HCT116 (cell line): Measurements from ENCODE around the gene CDAN1. TPM values are rescaled to one million over a fixed set of nuclear protein-coding genes. Genes with fewer than 3 reads are reported as not detected.

Experiments used
- ATAC-seq: fragments of 200-7000 bp; cut with Tn5 transposase; 2 replicates; pipeline ENCODE4 v1.9.1; 2020; ENCODE audit warnings: mild to moderate bottlenecking, moderate library complexity
- BruUV-seq: library from RNA; stranded (reverse); fragments of 400-500 nt; replicated peaks from 2 replicates; lab custom pipeline; 2021; lab: Mats Ljungman, UMichigan
- CTCF ChIA-PET: fragments of 300-600 bp; sonication (Branson Sonifier 250); formaldehyde crosslinking; loops from one replicate; lab custom pipeline; 2021; ENCODE audit warnings: antibody characterized with exemption; lab: Charles Lee
- POLR2A ChIA-PET: fragments of 300-600, 350-600 bp; sonication (Branson Sonifier 250); formaldehyde crosslinking; loops from one replicate; lab custom pipeline; 2021; ENCODE audit warnings: antibody characterized with exemption; lab: Charles Lee
- RAD21 ChIA-PET, 2 experiments: fragments of 300-600 bp; sonication (Branson Sonifier 250); formaldehyde crosslinking; loops; one replicate each; lab custom pipeline; 2023; ENCODE audit warnings: low total read pairs in 2 of 2; ENCODE audit not compliant: uncharacterized antibody in 2 of 2, unreplicated experiment in 2 of 2, low non-redundant PET in 1 of 2; lab: Charles Lee
- DNase-seq: peaks from one replicate; pipeline ENCODE4 v3.0.0-alpha.2; 2010; ENCODE audit warnings: low read depth, low spot score
- H2AFZ ChIP-seq: fragments of 200-600 bp; shearing (Covaris generic), sonication (generic); 2 replicates; pipeline ENCODE4 v1.6.1; 2017; ENCODE audit warnings: low read depth, mixed run types, mixed read lengths, antibody characterized with exemption, low read length; ENCODE audit not compliant: poor library complexity, severe bottlenecking
- H3K27ac ChIP-seq: 2 replicates; pipeline ENCODE4 v1.5.1; 2012; ENCODE audit warnings: low read depth, low read length
- H3K27me3 ChIP-seq: fragments of 200-600 bp; sonication (generic); 2 replicates; pipeline ENCODE4 v1.6.1; 2016; ENCODE audit warnings: mixed run types, low read length, mixed read lengths; ENCODE audit not compliant: insufficient read depth
- H3K36me3 ChIP-seq, 2 experiments: fragments of 200-500 bp in 1 of 2; fragments of 200-600 bp in 1 of 2; sonication (Bioruptor generic) in 1 of 2; sonication (generic) in 1 of 2; 2 replicates each; pipeline versions ENCODE4 v1.5.1 to v1.6.1; 2014 to 2016; ENCODE audit warnings: low read length in 2 of 2, inconsistent platforms in 1 of 2, mixed read lengths in 1 of 2, mixed run types in 1 of 2; ENCODE audit not compliant: insufficient read depth in 2 of 2, control insufficient read depth in 1 of 2
- H3K4me1 ChIP-seq, 2 experiments: fragments of 200-600 bp in 1 of 2; sonication (generic) in 1 of 2; 2 replicates each; pipeline versions ENCODE4 v1.5.1 to v1.6.1; 2012 to 2017; ENCODE audit warnings: low read length in 2 of 2, inconsistent platforms in 1 of 2, mild to moderate bottlenecking in 1 of 2, mixed read lengths in 1 of 2, mixed run types in 1 of 2, moderate library complexity in 1 of 2; ENCODE audit not compliant: insufficient read depth in 2 of 2, control insufficient read depth in 1 of 2
- H3K4me2 ChIP-seq: fragments of 200-600 bp; sonication (generic); 2 replicates; pipeline ENCODE4 v1.6.1; 2017; ENCODE audit warnings: mixed run types, low read length, mixed read lengths
- H3K4me3 ChIP-seq, 2 experiments: fragments of 200-600 bp in 1 of 2; sonication (generic) in 1 of 2; replicated peaks in 1 of 2; 2 replicates each; pipeline ENCODE4 v1.5.1; 2011 to 2016; ENCODE audit warnings: low read length in 2 of 2, control low read depth in 1 of 2, low read depth in 1 of 2, mild to moderate bottlenecking in 1 of 2, mixed read lengths in 1 of 2, mixed run types in 1 of 2
- H3K79me2 ChIP-seq: fragments of 200-600 bp; sonication (generic); 2 replicates; pipeline ENCODE4 v1.6.1; 2017; ENCODE audit warnings: mild to moderate bottlenecking, mixed run types, low read length, moderate library complexity, mixed read lengths; ENCODE audit not compliant: insufficient read depth
- H3K9ac ChIP-seq: fragments of 200-600 bp; sonication (generic); 2 replicates; pipeline ENCODE4 v1.6.1; 2016; ENCODE audit warnings: low read length, mixed read lengths
- H3K9me2 ChIP-seq: fragments of 200-600 bp; sonication (generic), shearing (Covaris generic); 2 replicates; pipeline ENCODE4 v1.6.1; 2017; ENCODE audit warnings: mixed run types, mild to moderate bottlenecking, moderate library complexity; ENCODE audit not compliant: insufficient read depth
- H3K9me3 ChIP-seq, 2 experiments: fragments of 200-500 bp in 1 of 2; fragments of 200-600 bp in 1 of 2; sonication (Bioruptor generic) in 1 of 2; sonication (generic) in 1 of 2; 2 replicates each; pipeline ENCODE4 v1.6.1; 2014 to 2017; ENCODE audit warnings: low read length in 2 of 2, mixed read lengths in 2 of 2, inconsistent platforms in 1 of 2, low read depth in 1 of 2, mild to moderate bottlenecking in 1 of 2, mixed run types in 1 of 2, moderate library complexity in 1 of 2; ENCODE audit not compliant: control insufficient read depth in 1 of 2, insufficient read depth in 1 of 2
- H4K20me1 ChIP-seq: fragments of 200-600 bp; sonication (generic), shearing (Covaris generic); 2 replicates; pipeline ENCODE4 v1.6.1; 2017; ENCODE audit warnings: mixed run types, mild to moderate bottlenecking, moderate library complexity; ENCODE audit not compliant: insufficient read depth
- ATF3 ChIP-seq: IDR thresholded peaks from 2 replicates; pipeline ENCODE4 v1.6.1; 2012
- CEBPB ChIP-seq: IDR thresholded peaks from 2 replicates; pipeline ENCODE4 v1.6.1; 2012; ENCODE audit warnings: low read depth
- CTCF ChIP-seq, 3 experiments: fragments of 200-600 bp in 1 of 3; sonication (generic) in 1 of 3; IDR thresholded peaks in 2 of 3; conservative IDR thresholded peaks in 1 of 3; 2 replicates each; pipeline ENCODE4 v1.5.1; 2012 to 2017; ENCODE audit warnings: low read depth in 2 of 3, low read length in 2 of 3, antibody characterized with exemption in 1 of 3, borderline replicate concordance in 1 of 3, control low read depth in 1 of 3, mild to moderate bottlenecking in 1 of 3, mixed read lengths in 1 of 3, mixed run types in 1 of 3, moderate library complexity in 1 of 3; ENCODE audit not compliant: insufficient read depth in 1 of 3
- EZH2 ChIP-seq: fragments of 200-600 bp; sonication (generic); IDR thresholded peaks from 2 replicates; pipeline ENCODE4 v1.6.1; 2017; ENCODE audit warnings: antibody characterized with exemption, mixed run types
- FOSL1 ChIP-seq: IDR thresholded peaks from 2 replicates; pipeline ENCODE4 v1.6.1; 2012; ENCODE audit warnings: low read depth
- JUND ChIP-seq: IDR thresholded peaks from 2 replicates; pipeline ENCODE4 v1.6.1; 2012
- POLR2A ChIP-seq: IDR thresholded peaks from 2 replicates; pipeline ENCODE4 v1.7.0; 2011; ENCODE audit warnings: borderline replicate concordance; ENCODE audit not compliant: insufficient read depth, insufficient read length; ENCODE audit errors: extremely low read depth
- POLR2AphosphoS5 ChIP-seq: IDR thresholded peaks from 2 replicates; pipeline ENCODE4 v1.6.1; 2011; ENCODE audit warnings: mild to moderate bottlenecking, low read depth, low read length, moderate library complexity
- RAD21 ChIP-seq: IDR thresholded peaks from 2 replicates; pipeline ENCODE4 v1.6.1; 2012; ENCODE audit warnings: low read depth, mild to moderate bottlenecking
- REST ChIP-seq: IDR thresholded peaks from 2 replicates; pipeline ENCODE4 v1.6.1; 2012; ENCODE audit warnings: low read depth
- SRF ChIP-seq: IDR thresholded peaks from 2 replicates; pipeline ENCODE4 v1.6.1; 2012; ENCODE audit warnings: low read depth
- YY1 ChIP-seq: IDR thresholded peaks from 2 replicates; pipeline ENCODE4 v1.6.1; 2011; ENCODE audit warnings: low read length, low read depth, moderate library complexity, mild to moderate bottlenecking; ENCODE audit not compliant: insufficient replicate concordance; ENCODE audit errors: extremely low read depth
- ZBTB33 ChIP-seq: IDR thresholded peaks from 2 replicates; pipeline ENCODE4 v1.6.1; 2011; ENCODE audit warnings: mild to moderate bottlenecking, low read length, moderate library complexity; ENCODE audit not compliant: insufficient replicate concordance; ENCODE audit errors: extremely low read depth
- intact Hi-C: fragments of 100-400 bp; cut with micrococcal nuclease; formaldehyde crosslinking; loops from 2 replicates; pipeline ENCODE4 v1.10.0; 2022
- total RNA-seq: library from RNA; stranded (reverse); gene quantifications from one replicate; pipeline ENCODE4 v1.2.1, GENCODE V29; 2021; ENCODE audit not compliant: unreplicated experiment

CDAN1 gene
- total RNA-seq, 1 experiment from 2014 or later = 22.4 TPM

- CTCF ChIA-PET = no interaction called here
- Histone ChIP-seq H3K36me3 (no peaks in the 10 kb centered on the region), H3K79me2 (no peaks in the 10 kb centered on the region), H3K27me3 (no peaks in the 10 kb centered on the region), H3K9me3 (no peaks in the 10 kb centered on the region), H3K4me2 (no peak overlapping the region), H3K27ac (no peak overlapping the region), H4K20me1 (no peaks in the 10 kb centered on the region), H3K9ac (no peak overlapping the region), H3K4me1 (no peaks in the 10 kb centered on the region), H3K4me3 (no peak overlapping the region), H3K9me2 (no peaks in the 10 kb centered on the region), H2AFZ (no peak overlapping the region)
- RAD21 ChIA-PET = no interaction called here
- ATAC-seq (no peak), DNase-seq (no peak)
- POLR2A ChIA-PET = no interaction called here
- intact Hi-C loops = no loop called here
- no TSS peak for BruUV-seq
- TF ChIP-seq POLR2A = no peak
Measured at GRCh38 chr15:42782716-42783115, 45.8 kb upstream of the CDAN1 start.

GRCh38 chr15:42775416-42775815 is 38.5 kb upstream of the CDAN1 start:
- BruUV-seq = no TSS peak
- no peak for TF ChIP-seq RAD21
- TF ChIP-seq JUND = no peak
- no peak for TF ChIP-seq SRF
- no peak for TF ChIP-seq POLR2A
- TF ChIP-seq CTCF (IDR thresholded peaks at IDR 0.05 in 2 of 3, conservative IDR thresholded peaks at IDR 0.05 in 1 of 3; ENCODE audit: borderline replicate concordance in 1 of 3, insufficient read depth in 1 of 3, low read depth in 2 of 3, low read length in 2 of 3) = no peak
- no peak for TF ChIP-seq ZBTB33
- TF ChIP-seq YY1 = no peak
- TF ChIP-seq EZH2 = no peak
- TF ChIP-seq POLR2AphosphoS5 = no peak
- no peak for TF ChIP-seq REST
- TF ChIP-seq FOSL1 = no peak
- no peak for TF ChIP-seq CEBPB
- TF ChIP-seq ATF3 = no peak

More at GRCh38 chr15:42775416-42775815, 38.5 kb upstream of the CDAN1 start:
- Histone ChIP-seq H3K9me2 (no peaks in the 10 kb centered on the region), H3K27me3 (no peaks in the 10 kb centered on the region), H3K4me3 (no peak overlapping the region), H3K9ac (no peak overlapping the region), H3K9me3 (no peaks in the 10 kb centered on the region), H3K79me2 (no peaks in the 10 kb centered on the region), H3K27ac (no peak overlapping the region), H2AFZ (no peak overlapping the region), H3K4me2 (no peak overlapping the region), H3K36me3 (no peaks in the 10 kb centered on the region), H3K4me1 (no peaks in the 10 kb centered on the region), H4K20me1 (no peaks in the 10 kb centered on the region)
- POLR2A ChIA-PET = no interaction called here
- DNase-seq (no peak), ATAC-seq (no peak)
- RAD21 ChIA-PET = no interaction called here
- CTCF ChIA-PET = no interaction called here
- intact Hi-C loops = no loop called here
